ENCODE data around the gene MEIS3. TPM values are rescaled to one million over a fixed set of nuclear protein-coding genes. Genes with fewer than 3 reads are reported as not detected.

Gene MEIS3
- polyA plus RNA-seq, 3 donors = not detected

GRCh38 chr19:47421244-47421786, 2.0 kb upstream of the MEIS3 start:
- H3K27me3 ChIP-seq (ENCODE audit: control insufficient read depth in 2 of 2, insufficient read depth in 2 of 2, low read length in 2 of 2) = peaks cover 67 to 91% of the 10 kb centered on the region in 2 donors
- H3K9me3 ChIP-seq (replicated peaks in 1 of 2; ENCODE audit: control insufficient read depth in 1 of 2, insufficient read depth in 1 of 2, low read length in 2 of 2) = peaks cover 0 to 40% of the 10 kb centered on the region in 2 donors
- H3K27me3 Mint-ChIP-seq (ENCODE audit: low read depth in 3 of 3) = peaks cover 90 to 95% (median 93%) of the 10 kb centered on the region in 3 donors
- H2AFZ ChIP-seq (ENCODE audit: insufficient read depth, low read depth, low read length, poor library complexity, severe bottlenecking) = no peak overlapping the region
- intact Hi-C loops (cut with micrococcal nuclease) = loop anchor here (10.0 kb wide), 2 partner anchors 137 to 267 kb away; no protein-coding TSS in a partner anchor
- no peaks in the 10 kb centered on the region for H3K79me2 ChIP-seq (ENCODE audit: insufficient read depth, low read length)
- peaks cover 0 to 24% (median 10%) of the 10 kb centered on the region in 7 donors for H3K9me3 Mint-ChIP-seq
- H3K36me3 Mint-ChIP-seq = peaks cover 0 to 10% of the 10 kb centered on the region in 2 donors
- no peak overlapping the region for H3K9ac ChIP-seq (ENCODE audit: insufficient read depth, low read length, poor library complexity, severe bottlenecking)
- no peak overlapping the region for H3K4me3 ChIP-seq (replicated peaks in 1 of 3; ENCODE audit: low read depth in 2 of 3, low read length in 3 of 3)
- H3K4me2 ChIP-seq (replicated peaks; ENCODE audit: extremely low read depth, low read length, poor library complexity, severe bottlenecking) = no peak overlapping the region
- H3K36me3 ChIP-seq (replicated peaks in 1 of 2; ENCODE audit: control insufficient read depth in 1 of 2, insufficient read depth in 2 of 2, low read length in 2 of 2) = no peaks in the 10 kb centered on the region
- no peak overlapping the region for H3K27ac ChIP-seq (ENCODE audit: low read depth in 1 of 2, low read length in 2 of 2)
- no peaks in the 10 kb centered on the region for H4K20me1 ChIP-seq (ENCODE audit: insufficient read depth, low read length)
- H3K27ac Mint-ChIP-seq = no peak overlapping the region
- peak overlapping the region in 1 of 2 donors; percentile 79 for H3K4me3 Mint-ChIP-seq
- H3K4me1 ChIP-seq (ENCODE audit: control insufficient read depth in 1 of 2, insufficient read depth in 2 of 2, low read length in 2 of 2) = peaks cover 0 to 9% of the 10 kb centered on the region in 2 donors
- 9% methylated on average over 12 of the region's 16 CpGs for WGBS (ENCODE audit: insufficient coverage)
- no peak for DNase-seq
- H3K4me1 Mint-ChIP-seq = peaks cover 15% of the 10 kb centered on the region
- TF ChIP-seq, protein P1, sequence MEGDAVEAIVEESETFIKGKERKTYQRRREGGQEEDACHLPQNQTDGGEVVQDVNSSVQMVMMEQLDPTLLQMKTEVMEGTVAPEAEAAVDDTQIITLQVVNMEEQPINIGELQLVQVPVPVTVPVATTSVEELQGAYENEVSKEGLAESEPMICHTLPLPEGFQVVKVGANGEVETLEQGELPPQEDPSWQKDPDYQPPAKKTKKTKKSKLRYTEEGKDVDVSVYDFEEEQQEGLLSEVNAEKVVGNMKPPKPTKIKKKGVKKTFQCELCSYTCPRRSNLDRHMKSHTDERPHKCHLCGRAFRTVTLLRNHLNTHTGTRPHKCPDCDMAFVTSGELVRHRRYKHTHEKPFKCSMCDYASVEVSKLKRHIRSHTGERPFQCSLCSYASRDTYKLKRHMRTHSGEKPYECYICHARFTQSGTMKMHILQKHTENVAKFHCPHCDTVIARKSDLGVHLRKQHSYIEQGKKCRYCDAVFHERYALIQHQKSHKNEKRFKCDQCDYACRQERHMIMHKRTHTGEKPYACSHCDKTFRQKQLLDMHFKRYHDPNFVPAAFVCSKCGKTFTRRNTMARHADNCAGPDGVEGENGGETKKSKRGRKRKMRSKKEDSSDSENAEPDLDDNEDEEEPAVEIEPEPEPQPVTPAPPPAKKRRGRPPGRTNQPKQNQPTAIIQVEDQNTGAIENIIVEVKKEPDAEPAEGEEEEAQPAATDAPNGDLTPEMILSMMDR (IDR thresholded peaks at IDR 0.05) = no peak

DNA sequence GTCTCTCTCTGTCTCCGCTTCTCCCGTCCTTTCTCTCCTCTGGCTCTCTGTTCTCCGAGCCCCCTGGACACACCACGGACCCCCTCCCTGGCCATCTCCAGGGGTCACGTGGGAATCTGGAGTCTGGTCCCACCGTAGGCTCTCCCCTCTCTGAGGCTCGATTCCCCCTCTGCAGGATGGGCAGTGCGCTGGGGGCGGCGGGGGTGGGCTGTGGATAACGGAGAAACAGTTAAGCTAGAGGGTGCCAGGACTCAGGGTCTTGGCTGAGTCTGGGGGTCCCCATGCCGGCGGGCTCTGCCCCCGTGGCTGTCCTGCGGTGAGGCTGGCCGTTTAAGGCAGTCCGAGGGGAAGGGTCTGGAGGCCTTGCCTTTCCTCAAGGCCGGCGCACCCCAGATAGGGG, 462 bp upstream of the MEIS3 start:
- no peaks in the 10 kb centered on the region for H4K20me1 ChIP-seq (ENCODE audit: insufficient read depth, low read length)
- intact Hi-C loops (cut with micrococcal nuclease) = loop anchor here (10.0 kb wide), 2 partner anchors 135 to 265 kb away; no protein-coding TSS in a partner anchor
- H3K36me3 ChIP-seq (replicated peaks in 1 of 2; ENCODE audit: control insufficient read depth in 1 of 2, insufficient read depth in 2 of 2, low read length in 2 of 2) = no peaks in the 10 kb centered on the region
- H3K9ac ChIP-seq (ENCODE audit: insufficient read depth, low read length, poor library complexity, severe bottlenecking) = no peak overlapping the region
- no peak overlapping the region for H3K4me2 ChIP-seq (replicated peaks; ENCODE audit: extremely low read depth, low read length, poor library complexity, severe bottlenecking)
- Mint-ChIP-seq H3K36me3 (peaks cover 0 to 10% of the 10 kb centered on the region in 2 donors), H3K4me3 (peak overlapping the region in 1 of 2 donors; percentile 54), H3K27ac (peak overlapping the region in 1 of 7 donors; percentile 56), H3K4me1 (peaks cover 15% of the 10 kb centered on the region), H3K9me3 (peaks cover 0 to 25% (median 10%) of the 10 kb centered on the region in 7 donors), H3K27me3 (ENCODE audit: low read depth in 3 of 3) (peaks cover 88 to 94% (median 90%) of the 10 kb centered on the region in 3 donors)
- no peak overlapping the region for H2AFZ ChIP-seq (ENCODE audit: insufficient read depth, low read depth, low read length, poor library complexity, severe bottlenecking)
- WGBS (ENCODE audit: insufficient coverage) = 3% methylated on average over 11 of the region's 19 CpGs
- H3K4me1 ChIP-seq (ENCODE audit: control insufficient read depth in 1 of 2, insufficient read depth in 2 of 2, low read length in 2 of 2) = peaks cover 0 to 9% of the 10 kb centered on the region in 2 donors
- H3K4me3 ChIP-seq (replicated peaks in 1 of 3; ENCODE audit: low read depth in 2 of 3, low read length in 3 of 3) = no peak overlapping the region
- H3K79me2 ChIP-seq (ENCODE audit: insufficient read depth, low read length) = no peaks in the 10 kb centered on the region
- TF ChIP-seq, protein P1 (IDR thresholded peaks at IDR 0.05) = no peak
- peaks cover 69 to 90% of the 10 kb centered on the region in 2 donors for H3K27me3 ChIP-seq (ENCODE audit: control insufficient read depth in 2 of 2, insufficient read depth in 2 of 2, low read length in 2 of 2)
- H3K9me3 ChIP-seq (replicated peaks in 1 of 2; ENCODE audit: control insufficient read depth in 1 of 2, insufficient read depth in 1 of 2, low read length in 2 of 2) = peaks cover 0 to 40% of the 10 kb centered on the region in 2 donors
- no peak for DNase-seq
- no peak overlapping the region for H3K27ac ChIP-seq (ENCODE audit: low read depth in 1 of 2, low read length in 2 of 2)
